Calu3 (cell line): Measurements from ENCODE around the gene LYRM7. TPM values are rescaled to one million over a fixed set of nuclear protein-coding genes. Genes with fewer than 3 reads are reported as not detected.

Source experiments
- BruUV-seq: library from RNA; stranded (reverse); fragments of 400-500 nt; replicated peaks from 2 replicates; lab custom pipeline; 2021; lab: Mats Ljungman, UMichigan
- CTCF ChIA-PET: fragments of 300-600 bp; sonication (Branson Sonifier 250); formaldehyde crosslinking; loops from one replicate; lab custom pipeline; 2022; ENCODE audit warnings: antibody characterized with exemption; lab: Charles Lee
- DNase-seq: peaks from one replicate; pipeline ENCODE4 v3.0.0; 2022
- H3K27ac Mint-ChIP-seq: one replicate; pipeline ENCODE4 v1.8.0; 2022; ENCODE audit warnings: mixed read lengths; ENCODE audit not compliant: unreplicated experiment
- H3K27me3 Mint-ChIP-seq: one replicate; pipeline ENCODE4 v1.8.0; 2022; ENCODE audit warnings: mixed read lengths; ENCODE audit not compliant: unreplicated experiment
- H3K36me3 Mint-ChIP-seq: one replicate; pipeline ENCODE4 v1.8.0; 2022; ENCODE audit warnings: mild to moderate bottlenecking, moderate library complexity, mixed read lengths; ENCODE audit not compliant: insufficient read depth, unreplicated experiment
- H3K4me1 Mint-ChIP-seq: one replicate; pipeline ENCODE4 v1.8.0; 2022; ENCODE audit warnings: mild to moderate bottlenecking, low read depth, mixed read lengths; ENCODE audit not compliant: unreplicated experiment
- H3K4me3 Mint-ChIP-seq: one replicate; pipeline ENCODE4 v1.8.0; 2022; ENCODE audit warnings: mild to moderate bottlenecking, low read depth, moderate library complexity, mixed read lengths; ENCODE audit not compliant: unreplicated experiment
- H3K9me3 Mint-ChIP-seq: one replicate; pipeline ENCODE4 v1.8.0; 2022; ENCODE audit warnings: low read depth, mixed read lengths; ENCODE audit not compliant: unreplicated experiment
- CTCF ChIP-seq: fragments of 200-600 bp; IDR thresholded peaks from one replicate; pipeline ENCODE4 v1.8.0; 2022; ENCODE audit warnings: antibody characterized with exemption; ENCODE audit not compliant: unreplicated experiment
- intact Hi-C: fragments of 100-400 bp; cut with micrococcal nuclease; formaldehyde crosslinking; loops from one replicate; pipeline ENCODE4 v1.10.0; 2022; ENCODE audit not compliant: unreplicated experiment
- total RNA-seq: library from RNA; stranded (reverse); gene quantifications from 2 replicates; pipeline ENCODE4 v1.2.3, GENCODE V29; 2022

The LYRM7 gene
- total RNA-seq, 1 experiment from 2014 or later: 12.6 TPM

GRCh38 chr5:131139321-131139720, 31.4 kb upstream of the LYRM7 start:
- H3K36me3 Mint-ChIP-seq: no peaks in the 10 kb centered on the region
- no peak overlapping the region for H3K27ac Mint-ChIP-seq
- no TSS peak for BruUV-seq
- no peak for TF ChIP-seq CTCF
- peaks cover 20% of the 10 kb centered on the region for H3K27me3 Mint-ChIP-seq
- CTCF ChIA-PET: interaction anchor here (0.6 kb wide), 1 partner anchor 37 kb away, joined by 3 read pairs; no protein-coding TSS in a partner anchor
- peaks cover 2% of the 10 kb centered on the region for H3K9me3 Mint-ChIP-seq
- H3K4me1 Mint-ChIP-seq: no peaks in the 10 kb centered on the region
- no peak overlapping the region for H3K4me3 Mint-ChIP-seq
- no peak for DNase-seq
- intact Hi-C loops: no loop called here

- H3K4me1 Mint-ChIP-seq: no peaks in the 10 kb centered on the region
Measured at GRCh38 chr5:131142970-131143617, 27.6 kb upstream of the LYRM7 start.

GRCh38 chr5:131147258-131147657, 23.5 kb upstream of the LYRM7 start:
- BruUV-seq: no TSS peak
- Mint-ChIP-seq H3K27ac (no peak overlapping the region), H3K9me3 (no peaks in the 10 kb centered on the region), H3K36me3 (no peaks in the 10 kb centered on the region), H3K4me3 (no peak overlapping the region), H3K4me1 (no peaks in the 10 kb centered on the region), H3K27me3 (no peaks in the 10 kb centered on the region)
- TF ChIP-seq CTCF: no peak
- CTCF ChIA-PET: no interaction called here
- intact Hi-C loops: no loop called here
- DNase-seq: no peak

More at GRCh38 chr5:131142970-131143617, 27.6 kb upstream of the LYRM7 start:
- TF ChIP-seq CTCF: no peak
- CTCF ChIA-PET: no interaction called here
- no peak overlapping the region for H3K27ac Mint-ChIP-seq
- no peak overlapping the region for H3K4me3 Mint-ChIP-seq
- DNase-seq: no peak
- peaks cover under 1% of the 10 kb centered on the region for H3K27me3 Mint-ChIP-seq
- intact Hi-C loops: no loop called here
- BruUV-seq: no TSS peak
- H3K9me3 Mint-ChIP-seq: no peaks in the 10 kb centered on the region
- H3K36me3 Mint-ChIP-seq: no peaks in the 10 kb centered on the region

GRCh38 chr5:131148835-131149234, 21.9 kb upstream of the LYRM7 start:
- intact Hi-C loops: no loop called here
- no peaks in the 10 kb centered on the region for H3K4me1 Mint-ChIP-seq
- no peak for TF ChIP-seq CTCF
- no peaks in the 10 kb centered on the region for H3K36me3 Mint-ChIP-seq
- no peak for DNase-seq
- no TSS peak for BruUV-seq
- no peaks in the 10 kb centered on the region for H3K9me3 Mint-ChIP-seq
- CTCF ChIA-PET: no interaction called here
- no peaks in the 10 kb centered on the region for H3K27me3 Mint-ChIP-seq
- H3K27ac Mint-ChIP-seq: no peak overlapping the region
- H3K4me3 Mint-ChIP-seq: no peak overlapping the region
